CD4-positive, alpha-beta T cell treated with Interleukin-15 for 1 hour (primary cell): ENCODE measurements around the gene NUP98.
A peak's percentile ranks its signal among the peaks of the same experiment; 100 is the strongest.
"Not testable (repeated sequence)": the region's sequence is repeated elsewhere in the genome, so short reads cannot be mapped to it uniquely, and the experiment has no call there.

Experiments used
- DNase-seq: peaks from one replicate; pipeline ENCODE4 v3.0.0-alpha.2; 2020

Gene NUP98

DNA sequence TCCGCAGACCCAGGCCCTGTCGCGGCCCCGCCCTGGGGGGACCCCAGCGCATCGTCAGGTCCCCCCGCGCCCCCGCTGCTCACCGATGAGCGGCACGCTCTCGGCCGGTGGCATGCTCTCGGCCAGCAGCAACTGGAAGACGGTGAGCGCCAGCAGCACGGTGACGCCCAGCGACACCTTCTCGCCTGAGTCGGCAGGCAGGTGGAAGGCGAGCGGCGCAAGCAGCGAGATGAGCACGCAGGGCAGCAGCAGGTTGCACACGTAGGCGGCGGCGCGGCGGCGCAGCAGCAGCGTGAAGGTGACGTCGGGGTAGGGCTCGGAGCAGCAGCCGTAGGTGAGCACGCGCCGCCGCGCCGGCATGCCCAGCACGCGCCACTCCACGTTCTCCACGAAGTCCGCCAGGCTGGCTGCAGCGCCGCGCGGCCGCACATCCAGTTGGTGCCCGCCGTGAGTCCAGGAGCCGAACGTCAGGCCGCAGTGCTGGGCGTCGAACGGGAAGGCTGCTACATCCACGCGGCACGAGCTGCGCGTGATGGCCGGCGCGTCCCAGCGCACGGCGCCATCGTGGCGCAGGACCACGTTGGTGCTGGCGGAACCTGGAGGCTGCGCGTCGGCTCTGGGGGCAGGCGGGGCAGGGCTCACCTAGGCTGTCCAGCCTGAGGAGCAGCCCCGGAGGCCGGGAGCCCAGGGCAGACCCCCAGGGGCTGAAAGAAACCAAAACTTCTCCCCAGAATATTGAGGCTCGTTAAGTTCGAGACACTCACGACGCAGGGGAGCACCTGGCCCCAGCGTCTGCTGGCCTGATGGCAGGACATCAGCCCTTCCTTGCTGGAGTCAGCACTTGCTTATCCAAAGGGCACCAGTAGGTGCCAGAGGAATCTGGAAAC lies 130.0 kb downstream of the NUP98 start:
- no peak for DNase-seq

DNA sequence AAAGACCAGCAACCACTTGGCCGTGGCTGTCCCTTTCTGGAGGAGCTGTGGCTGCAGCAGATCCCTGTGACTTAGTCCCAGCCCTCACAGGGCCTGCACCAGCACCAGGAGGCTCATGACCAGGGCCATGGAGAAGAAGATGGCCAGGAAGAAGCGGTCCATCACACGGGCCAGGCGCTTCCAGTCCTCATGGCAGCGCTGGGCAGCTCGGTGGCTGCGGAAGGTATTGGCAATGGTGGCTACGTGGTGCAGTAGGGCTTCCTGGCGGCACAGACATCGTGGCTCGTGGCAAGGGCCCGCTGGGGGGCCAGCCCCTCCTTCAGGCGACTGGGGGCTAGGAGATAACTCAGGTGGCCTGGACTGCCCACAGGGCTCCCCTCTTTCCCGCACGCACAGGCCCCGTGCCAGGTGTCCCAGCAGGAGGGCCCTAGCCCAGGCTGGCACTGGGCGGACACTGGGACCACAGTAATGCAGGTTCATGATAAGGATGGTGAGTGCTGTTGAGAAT lies 131.3 kb downstream of the NUP98 start:
- DNase-seq = no peak

DNA sequence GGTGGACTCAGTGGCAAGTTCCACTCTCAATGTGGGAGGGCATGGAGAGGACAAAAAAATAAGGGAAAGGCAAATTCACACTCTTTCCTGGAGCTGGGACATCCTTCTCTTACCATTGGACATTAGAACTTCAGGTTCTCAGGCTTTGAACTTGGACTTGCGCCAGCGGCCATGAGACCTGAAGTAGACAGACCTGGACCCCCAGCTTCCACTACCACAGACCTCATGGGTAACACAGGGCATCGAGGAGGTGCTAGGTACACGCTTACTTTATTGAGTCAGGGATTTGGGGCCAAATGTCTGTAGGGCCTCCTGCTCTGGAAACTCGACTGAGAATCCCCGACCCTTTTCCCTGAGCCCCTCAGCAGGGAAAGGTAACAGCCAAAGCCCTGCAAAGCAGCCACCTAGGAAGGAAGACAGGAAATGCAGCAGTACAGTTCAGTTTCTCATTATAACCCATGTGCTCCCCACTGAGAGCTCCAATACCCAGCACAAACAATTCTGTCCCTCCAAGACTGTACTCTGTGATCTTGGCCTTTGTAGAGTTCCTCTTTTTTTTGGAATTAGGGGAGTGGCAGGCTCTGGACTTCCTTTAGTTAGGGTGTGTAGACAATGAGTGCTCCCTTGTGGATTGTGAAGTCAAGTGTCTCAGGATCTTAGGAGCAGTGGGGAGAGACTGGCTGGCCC lies 131.9 kb downstream of the NUP98 start:
- DNase-seq = no peak

DNA sequence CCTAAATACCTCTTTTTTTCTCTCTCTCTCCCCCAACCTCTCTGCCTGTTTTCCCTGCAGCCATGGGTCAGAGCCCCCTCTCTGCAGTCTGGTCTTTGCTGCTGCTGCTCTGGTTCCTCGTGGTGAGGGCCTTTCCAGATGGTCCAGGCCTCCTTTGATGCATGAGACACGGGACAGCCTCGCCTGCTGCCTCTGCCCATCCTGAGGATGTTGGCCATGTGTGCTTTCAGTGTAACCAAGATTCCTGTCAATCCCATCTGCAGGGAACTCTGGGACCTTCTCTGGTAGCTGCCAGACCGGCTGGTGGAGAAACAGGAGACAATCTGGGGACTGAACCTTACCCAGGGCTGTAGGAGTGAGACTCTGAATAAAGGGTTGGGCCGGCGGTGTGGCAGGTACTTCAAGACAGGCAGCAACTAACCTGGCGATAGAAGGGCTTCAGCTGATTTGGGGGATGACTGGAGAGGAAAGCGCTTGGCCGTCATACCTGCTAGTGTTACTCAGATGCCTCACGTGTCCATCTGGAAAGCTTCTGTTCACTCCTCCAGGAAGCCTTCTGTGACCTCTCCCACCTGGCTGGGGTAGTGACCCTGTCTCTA lies 133.2 kb downstream of the NUP98 start:
- no peak for DNase-seq

DNA sequence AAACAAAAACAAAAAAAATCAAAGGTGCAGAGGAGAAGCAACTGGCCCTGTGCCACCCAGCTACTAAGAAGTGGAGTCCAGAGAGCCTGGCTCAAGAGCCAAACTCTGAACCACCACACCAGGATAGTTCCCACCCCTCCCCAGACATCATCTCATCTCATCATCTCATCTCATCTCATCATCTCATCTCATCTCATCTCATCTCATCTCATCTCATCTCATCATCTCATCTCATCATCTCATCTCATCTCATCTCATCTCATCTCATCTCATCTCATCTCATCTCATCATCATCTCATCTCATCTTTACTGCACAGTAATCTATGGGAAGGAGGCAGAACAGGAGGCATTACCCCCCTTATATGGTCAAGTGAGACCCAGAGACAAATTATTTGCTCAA lies 134.5 kb downstream of the NUP98 start:
- DNase-seq = no peak

DNA sequence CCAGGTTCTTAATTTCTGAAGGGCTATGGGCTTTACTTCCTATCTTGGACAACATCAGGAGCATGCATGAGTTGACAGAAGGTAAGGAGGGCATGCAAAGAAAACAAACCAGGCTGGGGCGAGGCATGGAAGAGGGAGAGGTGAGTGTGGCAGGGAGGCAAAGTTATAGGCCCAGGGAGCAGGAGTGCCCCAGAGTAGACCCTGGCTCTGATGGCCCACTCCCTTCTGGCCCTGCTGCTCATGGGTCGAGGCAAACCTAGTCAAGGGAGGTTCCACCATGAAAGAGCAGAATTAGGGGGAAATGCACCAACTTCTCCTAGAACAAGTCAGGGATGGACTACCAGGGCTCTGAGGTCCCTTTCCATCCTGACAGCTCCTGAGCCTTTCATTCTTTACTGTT lies 136.4 kb downstream of the NUP98 start:
- DNase-seq = no peak

DNA sequence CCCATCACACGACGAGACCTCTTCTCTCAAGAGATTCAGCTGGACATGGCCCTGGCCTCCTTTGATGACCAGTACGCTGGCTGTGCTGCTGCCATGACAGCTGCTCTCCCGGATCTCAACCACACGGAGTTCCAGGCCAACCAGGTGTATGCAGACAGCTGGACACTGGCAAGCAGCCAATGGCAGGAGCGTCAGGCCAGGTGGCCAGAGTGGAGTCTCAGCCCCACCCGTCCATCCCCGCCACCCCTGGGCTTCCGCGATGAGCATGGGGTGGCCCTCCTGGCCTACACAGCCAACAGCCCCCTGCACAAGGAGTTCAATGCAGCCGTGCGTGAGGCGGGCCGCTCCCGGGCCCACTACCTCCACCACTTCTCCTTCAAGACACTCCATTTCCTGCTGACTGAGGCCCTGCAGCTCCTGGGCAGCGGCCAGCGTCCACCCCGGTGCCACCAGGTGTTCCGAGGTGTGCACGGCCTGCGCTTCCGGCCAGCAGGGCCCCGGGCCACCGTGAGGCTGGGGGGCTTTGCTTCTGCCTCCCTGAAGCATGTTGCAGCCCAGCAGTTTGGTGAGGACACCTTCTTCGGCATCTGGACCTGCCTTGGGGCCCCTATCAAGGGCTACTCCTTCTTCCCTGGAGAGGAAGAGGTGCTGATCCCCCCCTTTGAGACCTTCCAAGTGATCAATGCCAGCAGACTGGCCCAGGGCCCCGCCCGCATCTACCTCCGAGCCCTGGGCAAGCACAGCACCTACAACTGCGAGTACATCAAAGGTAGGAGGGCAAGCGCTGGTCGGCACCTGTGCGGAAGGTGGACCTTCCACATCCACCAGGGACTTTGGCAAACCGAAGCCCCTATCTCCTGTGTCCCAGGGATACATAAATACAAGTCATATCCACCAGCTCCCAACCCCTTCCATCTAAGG lies 137.5 kb downstream of the NUP98 start:
- DNase-seq = no peak

DNA sequence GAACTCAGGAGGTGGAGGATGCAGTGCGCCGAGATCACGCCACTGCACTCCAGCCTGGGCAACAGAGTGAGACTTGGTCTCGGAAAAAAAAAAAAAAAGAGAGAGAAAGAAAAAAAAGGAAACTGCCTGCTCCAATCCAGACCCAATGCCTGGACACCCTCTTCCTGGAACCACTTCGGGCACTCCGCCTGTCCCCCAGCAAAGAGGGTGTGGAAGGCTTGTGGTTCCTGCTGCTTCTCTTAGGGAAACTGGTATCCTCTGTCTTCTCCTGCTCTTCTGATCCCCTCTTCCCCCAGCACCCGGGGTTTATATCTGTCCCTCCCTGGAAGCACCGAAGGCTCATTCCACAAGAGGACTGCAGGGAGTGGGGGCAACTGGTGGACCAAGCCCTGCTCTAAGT lies 139.1 kb downstream of the NUP98 start:
- no peak for DNase-seq

DNA sequence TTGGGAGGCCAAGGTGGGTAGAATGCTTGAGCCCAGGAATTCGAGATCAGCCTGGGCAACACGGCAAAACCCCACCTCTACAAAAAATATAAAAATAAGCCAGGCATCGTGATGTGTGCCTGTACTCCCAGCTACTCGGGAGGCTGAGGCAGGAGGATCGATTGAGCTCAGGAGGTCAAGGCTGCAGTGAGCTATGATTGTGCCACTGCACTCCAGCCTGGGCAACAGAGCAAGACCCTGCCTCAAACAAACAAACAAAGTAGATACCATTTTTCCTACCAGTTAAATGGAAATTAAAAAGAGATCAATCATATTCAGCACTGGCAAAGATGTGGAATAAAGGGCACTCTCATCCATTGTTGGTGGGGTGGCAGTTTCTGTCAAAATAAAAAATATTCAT lies 140.0 kb downstream of the NUP98 start:
- not testable (repeated sequence) for DNase-seq

DNA sequence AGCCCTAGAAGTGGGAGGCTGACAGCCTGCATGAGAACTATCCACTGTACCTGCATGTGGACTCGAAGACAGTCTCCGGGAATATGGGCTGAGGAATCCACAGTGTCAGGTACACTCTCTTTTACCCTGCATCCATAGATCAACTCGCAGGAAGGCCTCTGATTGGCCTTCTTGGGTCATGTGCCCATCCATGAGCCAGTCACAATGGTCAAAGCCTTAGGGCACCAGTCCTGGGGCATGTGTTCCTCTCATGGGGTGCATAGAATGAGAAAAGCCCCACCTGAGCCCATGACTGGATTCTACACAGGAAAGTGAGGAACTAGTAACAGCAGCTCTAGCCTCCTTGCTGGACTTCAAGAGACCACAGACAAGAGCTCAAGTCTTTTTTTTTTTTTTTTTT lies 141.8 kb downstream of the NUP98 start:
- DNase-seq = no peak

DNA sequence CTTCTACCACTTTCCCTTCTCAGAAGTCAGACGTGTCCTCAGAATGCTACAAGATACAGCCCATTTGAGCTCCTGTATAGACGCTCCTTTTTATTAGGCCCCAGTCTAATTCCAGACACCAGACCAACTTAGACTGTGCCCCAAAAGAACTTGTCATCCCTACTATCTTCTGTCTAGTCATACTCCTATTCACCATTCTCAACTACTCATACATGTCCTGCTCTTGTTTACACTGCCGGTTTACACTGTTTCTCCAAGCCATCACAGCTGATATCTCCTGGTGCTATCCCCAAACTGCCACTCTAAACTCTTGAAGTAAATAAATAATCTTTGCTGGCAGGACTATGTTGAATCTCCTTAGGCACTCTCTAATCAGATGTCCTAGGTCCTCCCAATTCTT lies 144.8 kb downstream of the NUP98 start:
- DNase-seq = not testable (repeated sequence)

DNA sequence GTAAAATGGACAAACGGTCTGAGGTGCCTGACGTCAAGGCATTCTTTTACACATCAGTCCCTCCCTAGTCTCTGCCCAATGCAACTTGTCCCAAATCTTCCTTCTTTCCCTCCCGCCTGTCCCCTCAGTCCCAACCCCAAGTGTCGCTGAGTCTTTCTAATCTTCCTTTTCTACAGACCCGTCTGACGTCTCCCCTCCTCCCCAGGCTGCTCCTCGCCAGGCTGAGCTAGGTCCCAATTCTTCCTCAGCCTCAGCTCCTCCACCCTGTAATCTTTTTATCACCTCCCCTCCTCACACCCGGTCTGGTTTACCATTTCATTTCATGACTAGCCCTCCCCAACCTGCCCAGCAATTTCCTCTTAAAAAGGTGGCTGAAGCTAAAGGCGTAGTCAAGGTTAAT lies 148.0 kb downstream of the NUP98 start:
- not testable (repeated sequence) for DNase-seq

DNA sequence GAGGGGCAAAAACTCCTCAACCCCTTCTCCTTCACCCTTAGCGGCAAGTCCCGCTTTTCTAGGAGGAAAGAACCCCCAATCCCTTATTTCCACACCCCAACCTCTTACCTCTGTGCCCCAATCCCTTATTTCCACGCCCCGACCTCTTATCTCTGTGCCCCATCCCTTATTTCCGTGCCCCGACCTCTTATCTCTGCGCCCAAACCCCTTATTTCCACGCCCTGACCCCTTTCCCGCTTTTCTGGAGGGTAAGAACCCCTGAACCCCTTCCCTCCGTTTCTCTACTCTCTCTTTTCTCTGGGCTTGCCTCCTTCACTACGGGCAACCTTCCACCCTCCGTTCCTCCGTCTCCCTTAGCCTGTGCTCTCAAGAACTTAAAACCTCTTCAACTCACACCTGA lies 148.5 kb downstream of the NUP98 start:
- not testable (repeated sequence) for DNase-seq

DNA sequence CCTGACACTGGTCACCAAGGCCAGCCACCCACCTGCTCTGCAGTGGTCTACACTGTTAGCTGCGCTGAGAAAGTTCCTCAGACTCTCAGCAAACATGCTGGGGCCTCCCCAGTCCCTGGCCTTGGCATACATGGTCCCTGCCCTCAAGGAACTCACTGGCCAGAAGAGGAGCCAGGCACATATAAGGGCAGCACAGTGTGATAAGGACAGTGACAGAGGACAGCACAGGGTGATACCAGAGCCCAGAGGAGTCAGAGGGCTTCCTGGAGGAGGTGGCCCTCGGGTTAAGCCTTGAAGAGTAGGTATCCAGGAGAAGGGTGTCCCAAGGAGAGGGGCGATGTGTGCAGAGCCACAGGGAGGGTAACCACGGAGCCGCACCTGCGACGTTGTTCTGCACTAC lies 151.8 kb downstream of the NUP98 start:
- peak; percentile 3 for DNase-seq

DNA sequence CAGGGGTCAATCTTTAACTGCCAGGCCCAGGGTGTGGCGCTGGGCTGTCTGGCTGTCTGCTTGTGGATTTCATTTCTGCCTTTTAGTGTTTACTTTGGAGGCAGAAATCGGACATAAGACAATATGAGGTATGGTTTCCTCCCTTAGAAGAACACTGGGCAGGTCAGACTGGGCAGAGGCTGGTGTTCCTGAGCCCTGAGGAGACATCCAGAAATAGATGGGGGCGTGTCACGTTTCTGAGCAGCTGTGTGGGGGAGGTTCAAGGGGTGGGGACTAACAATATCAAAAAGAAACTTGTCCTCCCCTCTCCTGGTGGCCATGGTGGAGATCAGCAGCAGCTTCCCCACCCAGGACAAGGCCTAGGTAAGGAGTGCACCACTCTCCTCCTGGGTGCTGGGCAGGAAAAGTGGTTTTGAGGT lies 152.5 kb downstream of the NUP98 start, which contains the start of gene ART1:
TSS of gene ART1 (plus strand) at position 312 of the 419 bp plus-strand sequence. CDS start 14,086 bp downstream, outside the sequence.
- DNase-seq = no peak

DNA sequence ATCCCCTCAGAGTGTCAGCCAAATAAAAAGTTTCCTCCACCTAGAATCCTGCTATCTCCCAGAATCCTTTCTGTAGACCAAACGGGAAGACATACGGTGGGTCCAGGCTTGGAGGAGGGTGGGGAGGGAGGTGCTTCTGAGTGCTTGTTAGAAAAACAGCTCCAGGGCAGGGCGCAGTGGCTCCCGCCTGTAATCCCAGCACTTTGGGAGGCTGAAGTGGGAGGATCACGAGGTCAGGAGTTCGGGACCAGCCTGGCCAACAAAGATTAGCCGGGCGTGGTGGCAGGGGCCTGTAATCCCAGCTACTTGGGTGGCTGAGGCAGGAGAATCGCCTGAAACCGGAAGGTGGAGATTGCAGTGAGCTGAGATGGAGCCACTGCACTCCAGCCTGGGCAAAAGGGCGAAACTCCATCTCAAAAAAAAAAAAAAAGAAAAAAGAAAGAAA lies 154.2 kb downstream of the NUP98 start:
- DNase-seq = not testable (repeated sequence)

DNA sequence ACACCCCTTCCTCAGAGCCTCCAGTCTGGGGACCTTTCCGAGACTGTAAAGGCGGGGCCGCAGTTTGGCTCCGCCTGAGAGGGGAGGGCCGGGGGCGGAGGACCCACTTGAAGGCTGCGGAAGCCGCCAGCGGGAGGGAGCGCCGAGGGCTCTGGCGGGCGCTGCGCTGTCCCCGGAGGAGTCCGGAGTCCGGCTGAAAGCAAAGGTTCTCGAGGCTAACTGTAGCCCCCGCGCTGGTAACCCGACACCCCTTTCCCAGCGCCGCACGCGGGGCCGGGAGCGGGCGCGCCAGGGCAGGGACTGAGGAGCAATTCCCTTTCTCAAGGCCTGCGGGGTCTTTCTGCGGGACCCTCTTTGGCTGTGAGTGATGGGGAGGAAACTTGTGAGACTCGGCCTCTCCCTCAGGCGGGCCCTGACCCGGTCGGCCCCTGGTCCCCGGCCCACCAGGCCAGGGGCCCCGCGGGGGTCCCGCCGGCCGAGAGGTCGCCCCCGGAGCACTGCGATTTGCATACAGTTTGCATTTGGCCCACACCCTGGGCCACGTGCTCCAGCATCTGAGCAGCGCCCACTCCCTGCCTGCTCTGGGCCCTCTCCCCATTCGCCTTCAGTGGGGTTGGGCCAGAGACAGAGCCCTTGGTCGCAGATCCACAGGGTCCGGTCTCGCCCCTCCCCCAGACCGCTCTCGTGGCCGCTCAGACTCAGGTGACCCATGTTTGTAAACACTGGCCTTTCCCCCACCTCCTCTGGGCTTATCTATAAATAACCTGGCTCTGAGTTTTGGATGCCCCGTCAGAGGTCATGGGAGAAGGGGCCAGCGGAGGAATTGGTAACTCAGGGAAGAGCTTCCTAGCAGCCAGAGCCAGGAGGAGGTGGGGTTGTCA lies 155.0 kb downstream of the NUP98 start:
- peak; percentile 85 for DNase-seq

DNA sequence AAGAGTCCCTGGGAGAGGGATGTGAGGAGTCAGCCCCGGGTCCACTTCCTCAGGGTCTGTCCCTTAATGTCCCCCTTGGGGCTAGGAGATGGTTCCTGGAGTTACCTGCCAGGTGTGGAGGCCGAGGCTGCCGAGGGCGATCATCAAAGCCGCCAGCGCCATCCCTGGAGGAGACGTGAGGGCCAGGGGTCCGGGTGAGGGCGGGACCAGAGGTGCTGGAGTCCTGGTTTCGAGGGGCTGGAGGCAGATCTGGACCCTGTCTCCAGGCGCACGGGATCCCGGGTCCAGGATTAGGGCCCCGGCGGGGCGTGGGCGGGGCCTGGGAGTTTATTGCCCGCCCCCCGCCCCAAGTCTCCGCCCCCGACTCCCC lies 155.7 kb downstream of the NUP98 start, which contains the start of gene ART5:
TSS of gene ART5 (minus strand) at position 292 of the 370 bp plus-strand sequence. CDS start at position 162, 130 bp downstream.
- DNase-seq = no peak

DNA sequence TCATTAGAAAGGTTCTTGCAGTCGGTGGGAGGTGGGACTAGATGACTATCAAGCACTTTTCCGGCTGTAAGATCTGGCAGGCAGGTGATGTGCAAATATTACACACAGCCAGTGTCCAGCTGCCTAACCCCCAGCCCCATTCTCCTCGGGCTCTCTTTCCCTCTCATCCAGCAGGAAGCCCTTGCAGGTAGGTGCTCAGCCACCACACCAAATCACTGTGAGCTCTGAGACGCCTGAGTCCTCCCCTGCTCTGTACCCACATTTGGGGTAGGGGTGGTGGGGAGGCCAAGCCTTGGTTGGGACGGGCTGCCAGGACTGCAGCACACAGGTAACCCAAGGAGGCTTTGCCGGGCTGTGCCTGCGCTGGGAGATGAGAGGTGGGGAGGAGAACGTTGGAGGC lies 156.2 kb downstream of the NUP98 start:
- DNase-seq = no peak

DNA sequence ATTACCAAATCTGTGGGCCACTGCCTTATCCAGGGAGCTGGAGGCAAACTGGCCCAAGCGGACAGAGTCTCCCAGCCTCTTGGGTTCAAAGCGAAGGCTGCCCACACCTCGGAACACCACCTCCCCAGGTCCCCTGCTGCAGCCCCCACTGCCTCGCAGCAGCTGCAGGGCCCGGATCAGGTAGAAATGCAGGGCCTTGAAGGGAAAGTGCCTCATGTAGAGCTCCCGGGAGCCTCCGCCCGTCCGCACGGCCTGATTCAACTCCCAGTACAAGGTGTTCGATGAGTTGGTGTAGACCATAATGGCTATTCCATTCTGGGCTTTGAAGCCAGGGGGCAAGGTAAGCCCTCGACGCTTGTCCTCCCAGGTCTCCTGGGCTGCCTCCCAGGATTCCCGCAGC lies 157.5 kb downstream of the NUP98 start:
- no peak for DNase-seq

DNA sequence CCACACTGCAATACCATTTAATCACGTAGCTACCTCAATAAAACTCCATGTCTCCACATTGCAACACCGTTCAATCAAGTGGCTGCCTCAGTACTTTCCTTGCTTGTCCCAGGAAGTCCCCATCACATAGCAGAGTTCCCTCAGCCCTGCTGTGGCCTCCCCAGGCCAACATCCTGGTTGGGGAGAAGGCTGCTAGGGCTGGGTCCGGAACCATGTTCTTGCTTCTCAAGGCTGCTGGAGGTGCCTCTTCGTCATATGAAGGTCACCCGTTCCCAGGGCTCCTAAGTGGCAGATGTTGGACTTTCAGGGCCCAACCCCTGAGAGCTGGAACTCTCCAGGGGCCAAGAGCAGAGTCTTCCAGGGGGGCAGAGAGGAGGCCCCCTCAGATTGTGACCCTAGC lies 158.8 kb downstream of the NUP98 start:
- DNase-seq = no peak
